Measurements from ENCODE around the gene GPR33.
A peak's percentile ranks its signal among the peaks of the same experiment; 100 is the strongest.
"Not testable (repeated sequence)": the region's sequence is repeated elsewhere in the genome, so short reads cannot be mapped to it uniquely, and the experiment has no call there.

GPR33 gene

DNA sequence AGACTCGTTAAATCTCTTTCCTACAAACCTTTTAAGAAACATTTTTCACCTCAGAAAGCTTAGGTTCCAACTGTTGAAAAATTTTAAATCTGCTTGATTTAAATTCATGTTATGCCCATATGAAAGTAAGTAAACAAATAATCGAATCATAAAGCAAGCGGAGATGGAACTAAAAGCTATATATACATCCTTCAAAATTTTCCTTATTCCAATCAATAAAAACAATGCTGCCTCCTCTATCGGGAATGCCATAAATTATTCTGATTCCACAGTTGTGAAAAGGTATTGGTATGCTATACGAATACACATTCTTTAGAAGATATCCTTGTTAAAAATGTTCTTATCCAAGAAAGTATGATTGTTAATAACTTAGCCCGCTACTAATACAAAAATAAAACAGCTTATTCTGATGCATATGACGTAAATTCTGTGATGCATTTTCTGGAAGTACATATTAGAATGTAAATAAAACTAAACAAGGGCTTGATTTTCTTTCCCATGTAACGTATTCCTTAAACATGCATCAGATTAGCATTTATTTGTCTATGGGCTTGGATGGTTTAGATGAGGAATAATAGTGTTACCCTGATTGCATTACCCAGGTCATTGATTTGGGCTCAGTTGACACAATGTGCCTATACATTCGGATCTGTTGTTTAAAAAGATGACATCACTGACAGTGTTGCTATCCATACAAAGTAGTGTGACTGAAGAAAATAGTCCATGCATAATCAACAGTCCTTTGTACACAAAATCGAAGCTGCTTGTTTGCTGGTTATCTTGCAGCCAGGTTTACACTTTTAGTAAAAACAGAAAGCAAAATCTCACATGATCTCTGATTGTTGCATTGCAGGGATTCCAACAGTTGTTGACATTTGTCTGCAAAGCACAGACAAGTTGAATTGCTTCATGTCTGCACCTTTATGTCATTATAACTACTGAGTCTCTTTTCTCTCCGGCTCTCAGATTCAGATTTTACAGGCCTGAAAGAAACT is 29.9 kb downstream of the GPR33 start:
- DNase-seq, result no peak

DNA sequence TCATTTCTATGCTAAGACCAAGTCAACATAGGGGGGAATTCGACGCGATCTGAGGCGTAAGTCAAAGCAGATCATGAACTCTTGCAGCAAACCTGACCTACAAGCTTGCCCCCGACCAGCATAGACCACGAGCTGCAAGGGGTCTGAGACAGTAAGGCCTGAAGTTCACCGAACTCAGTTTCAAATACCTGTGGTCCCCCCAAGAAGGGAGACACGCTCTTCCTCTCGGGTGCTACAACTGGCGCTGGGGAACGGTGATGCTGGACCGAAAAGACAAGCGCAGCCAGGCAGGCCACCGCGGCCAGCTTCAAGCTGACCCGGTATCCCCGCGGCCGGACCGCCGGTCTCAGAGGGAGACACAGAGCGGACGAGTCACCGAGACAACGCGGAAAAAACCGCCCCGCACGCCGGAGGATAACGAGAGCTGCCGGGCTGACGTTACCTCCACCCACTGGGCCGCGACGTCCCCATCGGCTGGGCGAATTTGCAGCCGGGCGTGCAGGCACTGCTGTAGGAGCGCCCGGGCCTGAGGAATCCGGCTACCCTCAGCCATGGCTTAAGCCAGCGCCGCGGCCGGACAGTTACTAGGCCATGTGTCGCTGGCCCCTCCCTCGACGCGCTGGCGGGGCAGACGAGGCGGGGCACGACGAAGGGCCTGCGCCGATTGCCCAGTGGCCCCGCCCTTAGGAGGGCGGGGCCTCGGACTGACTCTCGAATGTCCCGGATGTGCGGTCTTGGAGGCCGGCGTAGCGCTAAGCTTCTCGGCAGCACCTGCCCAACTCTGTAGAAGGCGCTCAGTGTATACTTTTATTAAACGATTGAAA is 30.8 kb downstream of the GPR33 start, which contains the start of gene DTD2:
TSS of gene DTD2 (minus strand) at position 666 of the 824 bp plus-strand sequence. CDS start at position 553, 113 bp downstream.
- peak; percentile 91 to 94 for DNase-seq

DNA sequence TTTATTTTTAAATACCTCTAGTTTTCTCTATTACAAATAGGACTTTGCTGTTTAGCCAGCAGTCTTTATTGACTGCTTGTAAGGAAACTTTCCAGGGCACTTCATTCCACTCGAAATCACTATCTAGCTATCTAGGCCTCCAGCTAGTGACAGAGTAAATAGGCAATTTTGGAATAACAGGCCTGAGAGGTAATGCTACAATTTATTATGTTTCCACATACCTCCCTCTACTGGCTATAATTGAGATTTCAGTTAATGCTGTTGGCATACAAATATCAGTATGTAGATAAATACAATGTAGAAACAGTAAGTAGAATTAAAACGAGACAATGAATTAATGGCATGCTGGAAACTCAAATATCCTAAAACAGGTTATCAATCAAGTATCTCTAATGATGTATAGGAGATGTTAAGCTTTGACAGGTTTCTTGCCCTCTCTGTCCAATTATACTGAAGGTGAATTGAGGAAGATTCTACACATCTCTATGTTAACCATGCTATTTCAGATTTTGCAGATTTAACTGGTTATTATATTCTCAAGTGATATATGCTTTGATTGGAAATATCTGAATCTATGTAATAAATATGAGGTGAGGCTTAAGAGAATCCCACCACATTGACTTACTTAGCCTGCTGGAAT is 37.7 kb downstream of the GPR33 start:
- DNase-seq, result peak in 1 of 2 donors; percentile 39

DNA sequence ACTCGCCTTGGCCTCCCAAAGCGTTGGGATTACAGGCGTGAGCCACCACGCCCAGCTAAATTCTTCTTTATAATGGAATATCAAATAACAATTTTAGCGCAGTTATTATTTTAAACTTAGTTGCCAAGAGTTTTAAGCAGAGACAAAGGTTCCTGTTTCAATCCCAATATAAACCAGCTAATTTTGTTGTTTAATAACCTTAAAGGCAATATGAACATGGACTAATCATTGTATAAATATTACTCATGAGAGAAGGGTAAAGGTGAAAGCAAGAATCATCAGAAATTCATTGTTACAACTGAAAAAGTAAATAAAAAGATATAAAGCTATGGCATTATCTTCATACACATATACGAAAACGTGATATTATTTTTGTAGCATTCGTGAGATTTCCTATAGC is 38.7 kb downstream of the GPR33 start:
- DNase-seq, result no peak

DNA sequence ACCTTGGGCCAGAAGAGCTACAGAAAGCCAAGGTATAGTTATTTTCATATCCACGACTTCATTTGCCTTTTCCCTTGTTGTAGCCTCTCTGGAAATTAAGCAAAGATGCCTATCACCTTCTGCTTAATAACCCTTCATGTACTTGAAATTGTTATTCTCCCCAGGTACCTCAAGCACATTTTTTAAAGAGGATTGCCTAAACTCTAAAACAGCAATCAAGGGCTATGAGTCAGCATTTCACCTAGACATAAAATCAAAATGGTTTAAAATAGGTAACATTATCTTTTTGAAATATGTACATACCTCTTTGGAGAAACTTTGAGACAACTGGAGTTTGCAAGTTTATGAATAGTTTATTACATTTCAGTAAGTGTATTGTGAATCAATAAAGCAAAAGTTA is 42.1 kb downstream of the GPR33 start:
- DNase-seq, result no peak

DNA sequence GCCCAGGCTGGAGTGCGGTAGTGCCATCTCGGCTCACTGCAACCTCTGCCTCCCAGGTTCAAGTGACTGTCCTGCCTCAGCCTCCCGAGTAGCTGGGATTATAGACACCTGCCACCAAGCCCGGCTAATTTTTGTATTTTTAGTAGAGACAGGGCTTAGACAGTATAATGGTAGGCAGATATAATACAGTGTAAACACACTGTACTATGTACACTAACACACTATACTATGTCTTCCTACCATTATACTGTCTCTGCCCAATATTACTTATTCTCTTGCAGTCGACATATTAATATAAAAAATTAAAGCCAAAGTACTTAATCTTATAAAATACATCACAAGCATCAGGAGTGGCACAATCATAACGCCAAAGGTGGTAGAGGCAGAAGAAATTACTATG is 45.6 kb downstream of the GPR33 start:
- no peak for DNase-seq

DNA sequence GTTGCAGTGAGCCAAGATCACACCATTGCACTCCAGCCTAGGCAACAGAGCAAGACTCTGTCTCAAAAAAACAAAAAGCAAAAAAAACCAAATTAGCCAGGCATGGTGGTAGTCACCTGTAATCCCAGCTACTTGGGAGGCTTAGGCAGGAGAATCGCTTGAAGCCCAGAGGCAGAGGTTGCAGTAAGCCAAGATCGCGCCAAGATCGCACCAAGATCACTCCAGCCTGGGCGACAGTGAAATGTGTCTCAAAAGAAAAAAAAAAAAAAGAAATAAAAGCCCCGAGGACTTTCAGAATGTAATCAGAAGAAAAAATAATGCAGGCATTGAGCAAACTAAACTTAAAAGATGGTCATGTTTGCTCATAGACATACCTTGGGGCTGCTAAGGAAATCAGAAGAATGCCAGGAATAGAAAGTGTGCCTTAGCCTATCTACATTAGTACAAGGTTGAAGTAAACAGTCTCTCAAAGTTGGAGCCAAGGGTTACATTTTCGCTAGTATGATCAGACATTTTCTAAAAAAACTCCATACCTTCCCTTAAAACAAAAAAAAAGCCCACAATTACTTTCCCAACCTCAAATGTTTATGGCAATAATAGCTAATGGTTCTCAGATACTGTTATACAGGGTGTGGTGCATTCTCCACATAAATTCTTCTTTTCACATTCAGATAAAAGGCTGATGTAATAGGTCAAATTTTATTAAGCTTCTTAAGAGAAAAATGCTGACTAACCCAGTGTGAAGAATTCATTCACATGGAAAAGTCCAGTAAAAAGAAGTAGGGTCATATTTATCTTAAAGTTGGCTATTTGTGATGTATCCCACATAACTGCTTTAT is 46.3 kb downstream of the GPR33 start:
- DNase-seq, result no peak

DNA sequence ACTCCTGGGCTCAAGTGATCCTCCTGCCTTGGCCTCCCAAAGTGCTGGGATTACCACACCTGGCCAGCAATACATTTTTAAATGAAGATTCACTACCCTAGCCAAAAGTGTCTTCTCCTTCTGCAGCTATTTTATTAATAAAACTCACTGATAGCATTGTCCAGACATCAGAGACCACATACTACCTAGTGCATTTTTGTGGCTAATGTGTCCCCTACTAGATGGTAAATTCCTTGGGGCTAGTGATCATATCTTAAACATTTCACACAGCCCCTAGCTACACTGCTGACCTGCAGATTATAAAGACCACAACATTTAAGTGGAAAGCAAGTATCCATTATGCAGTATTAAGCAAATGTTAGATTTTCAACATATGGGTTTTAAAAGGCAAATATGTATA is 47.6 kb downstream of the GPR33 start:
- DNase-seq, result no peak

DNA sequence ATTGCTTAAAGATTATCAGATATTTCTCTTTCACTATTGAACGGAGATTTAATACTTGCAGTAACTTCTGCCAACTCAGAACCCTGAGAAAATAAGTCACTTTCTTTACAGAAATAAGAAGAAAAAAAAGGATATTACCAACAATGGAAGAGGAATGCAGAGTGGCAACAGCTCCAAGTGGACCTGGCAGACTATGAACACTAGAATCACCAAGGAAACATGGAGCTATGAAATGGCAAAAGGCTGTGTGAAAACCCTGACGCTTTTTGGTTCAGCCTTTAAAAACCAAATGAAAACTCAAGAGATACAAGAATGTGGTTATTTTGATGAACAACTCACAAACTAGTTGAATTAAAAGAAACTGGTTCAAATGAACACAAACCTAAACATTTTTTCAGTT is 48.3 kb downstream of the GPR33 start:
- no peak for DNase-seq

DNA sequence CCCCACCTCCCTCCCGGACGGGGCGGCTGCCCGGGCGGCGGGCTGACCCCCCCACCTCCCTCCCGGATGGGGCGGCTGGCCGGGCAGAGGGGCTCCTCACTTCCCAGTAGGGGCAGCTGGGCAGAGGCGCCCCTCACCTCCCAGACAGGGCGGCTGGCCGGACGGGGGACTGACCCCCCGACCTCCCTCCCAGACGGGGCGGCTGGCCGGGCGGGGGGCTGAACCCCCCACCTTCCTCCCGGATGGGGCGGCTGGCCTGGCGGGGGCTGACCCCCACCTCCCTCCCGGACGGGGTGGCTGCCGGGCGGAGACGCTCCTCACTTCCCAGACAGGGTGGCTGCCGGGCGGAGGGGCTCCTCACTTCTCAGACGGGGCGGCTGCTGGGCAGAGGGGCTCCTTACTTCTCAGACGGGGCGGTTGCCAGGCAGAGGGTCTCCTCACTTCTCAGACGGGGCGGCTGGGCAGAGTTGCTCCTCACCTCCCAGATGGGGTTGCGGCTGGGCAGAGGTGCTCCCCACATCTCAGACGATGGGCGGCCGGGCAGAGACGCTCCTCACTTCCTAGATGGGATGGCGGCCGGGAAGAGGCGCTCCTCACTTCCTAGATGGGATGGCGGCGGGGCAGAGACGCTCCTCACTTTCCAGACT is 50.7 kb downstream of the GPR33 start:
- DNase-seq, result not testable (repeated sequence)

DNA sequence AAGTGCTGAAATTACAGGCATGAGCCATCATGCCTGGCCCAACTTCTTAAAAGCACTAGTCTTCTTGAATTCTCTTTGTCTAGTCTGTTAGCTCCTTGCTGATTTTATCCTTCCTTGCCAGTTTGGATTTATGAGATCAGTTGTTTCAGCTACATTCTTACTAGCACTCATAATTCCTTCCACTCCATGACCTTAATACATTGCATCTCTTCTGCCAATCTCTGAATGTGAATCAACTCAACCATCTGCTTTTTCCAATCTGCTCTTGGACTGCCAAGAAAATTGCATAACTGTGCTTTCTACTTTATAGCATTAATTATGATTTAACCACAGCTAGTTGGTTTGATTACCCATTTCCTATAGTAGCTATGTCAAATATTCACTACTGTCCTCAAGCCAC is 52.6 kb downstream of the GPR33 start:
- no peak for DNase-seq
